ENCODE data around the gene MTFR1L. TPM values are rescaled to one million over a fixed set of nuclear protein-coding genes. Genes with fewer than 3 reads are reported as not detected.

The MTFR1L gene
- total RNA-seq, 1 donor from 2014 or later, result 55.0 TPM

DNA sequence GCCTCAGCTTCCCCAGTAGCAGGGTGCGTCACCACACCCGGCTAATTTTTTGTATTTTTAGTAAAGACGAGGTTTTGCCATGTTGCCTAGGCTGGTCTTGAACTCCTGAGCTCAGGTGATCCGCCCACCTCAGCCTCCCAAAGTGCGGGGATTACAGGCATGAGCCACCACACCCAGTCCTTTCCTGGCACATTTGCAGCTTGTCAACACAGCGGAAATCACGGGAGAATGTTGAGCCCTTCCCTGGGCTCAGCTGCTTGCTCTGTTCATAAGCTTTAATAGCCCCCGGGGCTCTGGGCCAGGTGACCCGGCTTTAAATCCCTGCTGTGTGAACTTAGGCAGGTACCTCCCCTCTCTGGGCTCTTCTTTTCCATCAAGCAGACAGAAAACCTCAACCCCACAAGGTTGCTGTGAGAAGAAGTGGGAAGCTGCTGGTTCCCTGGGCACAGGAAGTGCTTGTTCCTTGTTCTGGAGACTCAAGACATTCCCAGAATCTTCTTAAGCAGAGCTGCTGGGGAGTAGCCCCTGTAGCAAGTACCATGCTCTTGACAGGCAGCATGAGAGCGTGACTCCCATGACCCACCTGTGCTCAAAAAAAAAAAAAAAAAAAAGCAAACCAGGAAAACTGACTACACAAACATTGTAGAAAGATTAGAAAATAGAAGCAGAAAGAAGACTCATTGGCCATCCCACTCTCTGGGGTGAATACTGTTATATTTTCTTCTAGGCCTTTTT lies 34.3 kb upstream of the MTFR1L start:
- TF ChIP-seq, protein P1, sequence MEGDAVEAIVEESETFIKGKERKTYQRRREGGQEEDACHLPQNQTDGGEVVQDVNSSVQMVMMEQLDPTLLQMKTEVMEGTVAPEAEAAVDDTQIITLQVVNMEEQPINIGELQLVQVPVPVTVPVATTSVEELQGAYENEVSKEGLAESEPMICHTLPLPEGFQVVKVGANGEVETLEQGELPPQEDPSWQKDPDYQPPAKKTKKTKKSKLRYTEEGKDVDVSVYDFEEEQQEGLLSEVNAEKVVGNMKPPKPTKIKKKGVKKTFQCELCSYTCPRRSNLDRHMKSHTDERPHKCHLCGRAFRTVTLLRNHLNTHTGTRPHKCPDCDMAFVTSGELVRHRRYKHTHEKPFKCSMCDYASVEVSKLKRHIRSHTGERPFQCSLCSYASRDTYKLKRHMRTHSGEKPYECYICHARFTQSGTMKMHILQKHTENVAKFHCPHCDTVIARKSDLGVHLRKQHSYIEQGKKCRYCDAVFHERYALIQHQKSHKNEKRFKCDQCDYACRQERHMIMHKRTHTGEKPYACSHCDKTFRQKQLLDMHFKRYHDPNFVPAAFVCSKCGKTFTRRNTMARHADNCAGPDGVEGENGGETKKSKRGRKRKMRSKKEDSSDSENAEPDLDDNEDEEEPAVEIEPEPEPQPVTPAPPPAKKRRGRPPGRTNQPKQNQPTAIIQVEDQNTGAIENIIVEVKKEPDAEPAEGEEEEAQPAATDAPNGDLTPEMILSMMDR (IDR thresholded peaks at IDR 0.05; ENCODE audit: unreplicated experiment), result no peak
- Mint-ChIP-seq H3K27me3 (peaks cover 11% of the 10 kb centered on the region), H3K9me3 (ENCODE audit: low read depth) (no peaks in the 10 kb centered on the region), H3K4me3 (ENCODE audit: low read depth) (no peak overlapping the region), H3K4me1 (ENCODE audit: low read depth) (peaks cover 11% of the 10 kb centered on the region), H3K27ac (no peak overlapping the region), H3K36me3 (ENCODE audit: insufficient read depth) (no peaks in the 10 kb centered on the region)
- no peak for DNase-seq (ENCODE audit: low spot score, unreplicated experiment)

DNA sequence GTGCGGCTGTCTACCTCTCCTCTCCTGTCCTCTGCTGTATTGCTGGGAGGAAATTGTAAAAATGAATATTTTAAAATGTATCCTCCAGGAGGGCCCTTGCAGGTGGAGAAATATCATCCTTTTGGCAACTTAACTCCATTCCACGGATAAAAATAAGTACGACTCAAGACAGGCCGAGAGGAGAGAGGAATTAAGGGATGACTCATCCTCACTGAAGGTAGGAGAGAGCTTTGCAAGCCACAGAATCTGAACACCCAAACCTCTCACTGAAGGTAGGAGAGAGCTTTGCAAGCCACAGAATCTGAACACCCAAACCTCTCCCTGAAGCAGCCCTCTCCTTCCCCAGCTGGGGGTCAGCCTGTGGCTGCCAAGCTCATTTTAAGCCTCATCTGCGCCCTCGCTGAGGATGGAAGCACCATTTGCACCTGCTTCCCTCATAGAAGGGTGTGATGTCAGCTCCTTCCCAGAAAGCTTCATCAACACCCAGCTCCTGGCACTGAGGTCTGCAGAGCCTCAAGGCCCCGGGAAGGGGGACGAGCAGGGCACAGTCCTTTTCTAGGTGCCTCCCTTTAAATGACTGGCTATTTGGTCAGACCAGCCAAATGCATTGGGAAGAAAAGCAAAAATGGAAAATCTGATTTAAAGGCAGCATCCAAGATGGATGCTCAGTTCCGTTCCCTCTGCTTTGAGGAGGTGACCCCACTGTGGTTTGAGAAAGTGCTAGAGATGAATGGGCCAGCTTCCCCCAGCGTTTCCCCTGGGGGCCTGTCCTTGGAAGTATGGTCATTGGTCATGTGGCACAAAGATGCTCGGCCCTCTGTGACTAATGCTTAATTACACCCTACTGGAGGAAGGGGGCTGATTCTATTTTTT lies 32.6 kb upstream of the MTFR1L start:
- Mint-ChIP-seq H3K27ac (no peak overlapping the region), H3K9me3 (ENCODE audit: low read depth) (no peaks in the 10 kb centered on the region), H3K4me3 (ENCODE audit: low read depth) (no peak overlapping the region), H3K4me1 (ENCODE audit: low read depth) (peaks cover 11% of the 10 kb centered on the region), H3K36me3 (ENCODE audit: insufficient read depth) (no peaks in the 10 kb centered on the region), H3K27me3 (peaks cover 15% of the 10 kb centered on the region)
- no peak for DNase-seq (ENCODE audit: low spot score, unreplicated experiment)
- TF ChIP-seq, protein P1 (IDR thresholded peaks at IDR 0.05; ENCODE audit: unreplicated experiment), result no peak

DNA sequence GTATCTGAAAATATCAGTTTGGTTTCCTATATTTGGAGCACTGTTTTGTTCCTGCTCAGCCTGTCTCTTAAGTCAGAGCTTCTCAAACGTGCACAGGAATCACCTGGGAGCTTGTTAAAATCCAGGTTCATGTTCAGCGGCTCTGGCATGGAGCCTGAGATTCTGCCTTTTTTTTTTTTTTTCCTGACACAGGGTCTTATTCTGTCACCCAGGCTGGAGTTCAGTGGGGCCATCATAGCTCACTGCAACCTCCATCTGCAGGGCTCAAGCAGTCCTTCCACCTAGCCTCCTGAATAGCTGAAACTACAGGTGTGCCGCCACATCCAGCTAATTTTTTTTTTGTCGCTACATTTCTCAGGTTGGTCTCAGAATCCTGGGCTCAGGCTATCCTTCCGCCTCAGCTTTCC lies 32.0 kb upstream of the MTFR1L start:
- H3K27ac Mint-ChIP-seq, result no peak overlapping the region
- no peaks in the 10 kb centered on the region for H3K9me3 Mint-ChIP-seq (ENCODE audit: low read depth)
- no peak for DNase-seq (ENCODE audit: low spot score, unreplicated experiment)
- no peaks in the 10 kb centered on the region for H3K36me3 Mint-ChIP-seq (ENCODE audit: insufficient read depth)
- H3K4me1 Mint-ChIP-seq (ENCODE audit: low read depth), result peaks cover 11% of the 10 kb centered on the region
- peaks cover 16% of the 10 kb centered on the region for H3K27me3 Mint-ChIP-seq
- no peak overlapping the region for H3K4me3 Mint-ChIP-seq (ENCODE audit: low read depth)
- TF ChIP-seq, protein P1 (IDR thresholded peaks at IDR 0.05; ENCODE audit: unreplicated experiment), result no peak

DNA sequence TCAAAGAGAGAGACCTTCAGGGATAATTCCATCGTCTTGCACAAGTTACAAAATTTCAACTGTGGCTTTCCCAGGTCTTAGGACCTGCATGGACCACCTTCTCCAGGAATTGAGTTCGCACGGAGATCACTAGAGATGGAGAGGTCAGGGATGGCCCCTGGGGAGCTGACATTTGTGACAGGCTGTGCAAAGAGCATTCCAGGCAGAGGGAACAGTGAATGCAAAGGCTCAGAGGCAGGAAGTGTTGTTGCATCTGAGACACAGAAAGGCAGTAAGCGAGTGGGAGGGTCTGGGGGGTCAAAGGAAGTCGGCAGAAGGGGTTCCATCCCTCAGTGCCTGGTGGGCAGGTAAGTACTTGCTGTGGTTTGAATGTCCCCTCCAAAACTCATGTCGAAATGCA lies 29.3 kb upstream of the MTFR1L start:
- Mint-ChIP-seq H3K27me3 (peaks cover 21% of the 10 kb centered on the region), H3K4me3 (ENCODE audit: low read depth) (no peak overlapping the region)

DNA sequence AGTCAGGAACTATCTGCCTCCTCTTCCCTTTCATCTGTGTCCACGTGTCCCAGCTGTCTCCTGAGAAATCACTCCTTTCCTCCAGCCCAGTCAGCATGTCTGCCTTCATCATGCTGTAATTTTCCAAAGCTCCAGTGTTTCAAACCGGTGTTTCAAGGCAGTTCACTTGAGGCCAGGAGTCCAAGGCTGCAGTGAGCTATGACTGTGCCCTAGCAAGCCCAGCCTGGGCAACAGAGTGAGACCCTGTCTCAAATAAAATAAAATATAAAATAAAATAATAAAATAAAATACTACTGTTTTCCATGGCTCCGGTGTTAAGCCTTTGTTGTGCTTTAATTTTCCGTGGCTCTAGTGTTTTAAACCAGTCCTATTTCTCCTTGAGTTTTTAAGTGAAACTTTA lies 27.6 kb upstream of the MTFR1L start:
- peaks cover 29% of the 10 kb centered on the region for H3K27me3 Mint-ChIP-seq
- H3K9me3 Mint-ChIP-seq (ENCODE audit: low read depth), result no peaks in the 10 kb centered on the region
- H3K4me1 Mint-ChIP-seq (ENCODE audit: low read depth), result peaks cover 16% of the 10 kb centered on the region
- H3K27ac Mint-ChIP-seq, result no peak overlapping the region
- no peak for DNase-seq (ENCODE audit: low spot score, unreplicated experiment)
- H3K4me3 Mint-ChIP-seq (ENCODE audit: low read depth), result no peak overlapping the region
- no peaks in the 10 kb centered on the region for H3K36me3 Mint-ChIP-seq (ENCODE audit: insufficient read depth)
- TF ChIP-seq, protein P1 (IDR thresholded peaks at IDR 0.05; ENCODE audit: unreplicated experiment), result no peak

More for the DNA sequence above, 29.3 kb upstream of the MTFR1L start:
- DNase-seq (ENCODE audit: low spot score, unreplicated experiment), result no peak
- no peaks in the 10 kb centered on the region for H3K9me3 Mint-ChIP-seq (ENCODE audit: low read depth)
- no peaks in the 10 kb centered on the region for H3K36me3 Mint-ChIP-seq (ENCODE audit: insufficient read depth)
- TF ChIP-seq, protein P1 (IDR thresholded peaks at IDR 0.05; ENCODE audit: unreplicated experiment), result no peak
- H3K27ac Mint-ChIP-seq, result no peak overlapping the region
- peaks cover 12% of the 10 kb centered on the region for H3K4me1 Mint-ChIP-seq (ENCODE audit: low read depth)

Data from progenitor cell of endocrine pancreas (in vitro differentiated cells).